ENCODE measurements around the gene MYO3B.

- TF ChIP-seq CTCF (IDR thresholded peaks at IDR 0.05), result no peak
- no peak for TF ChIP-seq ATF3 (CRISPR knock-in tag; conservative IDR thresholded peaks at IDR 0.05)
- no peak for TF ChIP-seq NR2C2 (CRISPR knock-in tag; IDR thresholded peaks at IDR 0.05)
- TF ChIP-seq NFE2L1 (CRISPR knock-in tag; IDR thresholded peaks at IDR 0.05), result no peak
- no peak for TF ChIP-seq CREM (CRISPR knock-in tag; IDR thresholded peaks at IDR 0.05)
- no peak for TF ChIP-seq JAZF1 (CRISPR knock-in tag; IDR thresholded peaks at IDR 0.05)
- TF ChIP-seq ZNF138 (CRISPR knock-in tag; conservative IDR thresholded peaks at IDR 0.05), result no peak
- TF ChIP-seq RELA (CRISPR knock-in tag; IDR thresholded peaks at IDR 0.05; ENCODE audit: borderline replicate concordance), result no peak
- TF ChIP-seq PREB (CRISPR knock-in tag; IDR thresholded peaks at IDR 0.05; ENCODE audit: borderline replicate concordance), result no peak
- no peak for TF ChIP-seq CBFB (CRISPR knock-in tag; IDR thresholded peaks at IDR 0.05; ENCODE audit: low read depth)
Measured at GRCh38 chr2:170660409-170660808, 482.5 kb downstream of the MYO3B start.

All from WTC11 (cell line).